ENCODE results near the gene CATSPERB.

DNA sequence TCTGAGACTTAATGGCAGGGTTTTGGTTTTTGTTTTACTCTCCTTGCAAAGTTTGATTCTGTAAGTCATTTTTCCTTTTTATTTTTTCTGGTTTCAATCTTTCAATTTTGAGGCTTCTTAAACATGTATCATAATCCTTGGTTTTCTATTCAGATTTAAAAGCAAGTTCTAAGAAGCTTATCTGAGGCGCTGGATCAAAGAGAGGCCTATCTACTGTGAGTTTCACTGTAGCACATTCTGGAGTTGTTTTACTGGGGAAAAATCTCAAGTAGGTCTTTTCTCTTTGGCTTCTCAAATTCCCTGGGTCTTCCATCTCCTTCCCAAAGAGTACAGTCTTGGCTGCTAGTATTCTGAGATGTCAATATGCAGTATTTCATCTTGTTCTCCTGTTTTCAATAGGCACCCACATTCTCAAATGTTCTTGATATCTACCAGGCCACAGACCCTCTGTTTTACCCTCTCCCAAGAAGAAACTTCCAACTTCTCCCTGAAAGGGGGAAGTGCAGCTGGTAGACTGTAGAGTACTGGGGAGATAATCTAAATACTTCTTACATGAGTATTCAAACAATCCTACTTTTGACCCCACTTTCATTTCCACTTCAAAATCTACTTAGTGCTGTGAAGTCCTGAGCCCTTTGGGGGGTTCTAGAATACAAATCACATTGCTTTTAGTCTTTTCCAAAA lies 10.9 kb upstream of the CATSPERB start:
- TF ChIP-seq, protein P1, sequence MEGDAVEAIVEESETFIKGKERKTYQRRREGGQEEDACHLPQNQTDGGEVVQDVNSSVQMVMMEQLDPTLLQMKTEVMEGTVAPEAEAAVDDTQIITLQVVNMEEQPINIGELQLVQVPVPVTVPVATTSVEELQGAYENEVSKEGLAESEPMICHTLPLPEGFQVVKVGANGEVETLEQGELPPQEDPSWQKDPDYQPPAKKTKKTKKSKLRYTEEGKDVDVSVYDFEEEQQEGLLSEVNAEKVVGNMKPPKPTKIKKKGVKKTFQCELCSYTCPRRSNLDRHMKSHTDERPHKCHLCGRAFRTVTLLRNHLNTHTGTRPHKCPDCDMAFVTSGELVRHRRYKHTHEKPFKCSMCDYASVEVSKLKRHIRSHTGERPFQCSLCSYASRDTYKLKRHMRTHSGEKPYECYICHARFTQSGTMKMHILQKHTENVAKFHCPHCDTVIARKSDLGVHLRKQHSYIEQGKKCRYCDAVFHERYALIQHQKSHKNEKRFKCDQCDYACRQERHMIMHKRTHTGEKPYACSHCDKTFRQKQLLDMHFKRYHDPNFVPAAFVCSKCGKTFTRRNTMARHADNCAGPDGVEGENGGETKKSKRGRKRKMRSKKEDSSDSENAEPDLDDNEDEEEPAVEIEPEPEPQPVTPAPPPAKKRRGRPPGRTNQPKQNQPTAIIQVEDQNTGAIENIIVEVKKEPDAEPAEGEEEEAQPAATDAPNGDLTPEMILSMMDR (IDR thresholded peaks at IDR 0.05): no peak
- no peak for TF ChIP-seq POLR2AphosphoS5 (IDR thresholded peaks at IDR 0.05)

Measured in stomach (tissue), 4 donors.